Fibroblast of lung (primary cell): ENCODE results near the gene AADACL3.

Experiments
- CTCF ChIP-seq, 2 donors: IDR thresholded peaks in 1 of 2; conservative IDR thresholded peaks in 1 of 2; 1 replicate in 1 of 2; 2 replicates in 1 of 2; pipeline ENCODE4 v1.5.1; 2011 to 2012; ENCODE audit warnings: low read length in 2 of 2, control low read depth in 1 of 2, inconsistent platforms in 1 of 2, low read depth in 1 of 2, mild to moderate bottlenecking in 1 of 2
- EZH2 ChIP-seq: IDR thresholded peaks from 2 replicates; pipeline ENCODE4 v1.5.1; 2012; ENCODE audit warnings: low read length, control low read depth, mild to moderate bottlenecking; ENCODE audit errors: missing control alignments

GRCh38 chr1:12771186-12771585 is 55.3 kb downstream of the AADACL3 start:
- no peak for TF ChIP-seq CTCF (conservative IDR thresholded peaks at IDR 0.05 in 1 of 2, IDR thresholded peaks at IDR 0.05 in 1 of 2; ENCODE audit: low read depth in 1 of 2, low read length in 2 of 2)
- no peak for TF ChIP-seq EZH2
